Sigmoid colon (tissue), 4 donors: ENCODE data around the gene COX7A2L.

Experiments used
- EP300 ChIP-seq, 4 donors: sonication (generic); formaldehyde crosslinking; IDR thresholded peaks; one replicate each; pipeline ENCODE4 v1.6.1; 2017; ENCODE audit warnings: antibody characterized with exemption in 4 of 4
- POLR2A ChIP-seq, 2 donors: fragments of 450-650 bp; IDR thresholded peaks; one replicate each; pipeline ENCODE4 v1.6.1; 2016; ENCODE audit warnings: antibody characterized with exemption in 2 of 2, mild to moderate bottlenecking in 2 of 2, moderate library complexity in 2 of 2
- POLR2AphosphoS5 ChIP-seq, 4 donors: sonication (generic); formaldehyde crosslinking; IDR thresholded peaks; one replicate each; pipeline ENCODE4 v1.6.1; 2017; ENCODE audit warnings: antibody characterized with exemption in 4 of 4
- TF ChIP-seq, protein P1 (sequence below), 4 experiments: fragments of 450-650 bp in 3 of 4; fragments of 200-600 bp in 1 of 4; IDR thresholded peaks; one replicate each; pipeline ENCODE4 v1.5.1; 2016 to 2019; ENCODE audit warnings: antibody characterized with exemption in 4 of 4, mild to moderate bottlenecking in 3 of 4, moderate library complexity in 2 of 4

- TF ChIP-seq, protein P1, sequence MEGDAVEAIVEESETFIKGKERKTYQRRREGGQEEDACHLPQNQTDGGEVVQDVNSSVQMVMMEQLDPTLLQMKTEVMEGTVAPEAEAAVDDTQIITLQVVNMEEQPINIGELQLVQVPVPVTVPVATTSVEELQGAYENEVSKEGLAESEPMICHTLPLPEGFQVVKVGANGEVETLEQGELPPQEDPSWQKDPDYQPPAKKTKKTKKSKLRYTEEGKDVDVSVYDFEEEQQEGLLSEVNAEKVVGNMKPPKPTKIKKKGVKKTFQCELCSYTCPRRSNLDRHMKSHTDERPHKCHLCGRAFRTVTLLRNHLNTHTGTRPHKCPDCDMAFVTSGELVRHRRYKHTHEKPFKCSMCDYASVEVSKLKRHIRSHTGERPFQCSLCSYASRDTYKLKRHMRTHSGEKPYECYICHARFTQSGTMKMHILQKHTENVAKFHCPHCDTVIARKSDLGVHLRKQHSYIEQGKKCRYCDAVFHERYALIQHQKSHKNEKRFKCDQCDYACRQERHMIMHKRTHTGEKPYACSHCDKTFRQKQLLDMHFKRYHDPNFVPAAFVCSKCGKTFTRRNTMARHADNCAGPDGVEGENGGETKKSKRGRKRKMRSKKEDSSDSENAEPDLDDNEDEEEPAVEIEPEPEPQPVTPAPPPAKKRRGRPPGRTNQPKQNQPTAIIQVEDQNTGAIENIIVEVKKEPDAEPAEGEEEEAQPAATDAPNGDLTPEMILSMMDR (IDR thresholded peaks at IDR 0.05): no peak
- TF ChIP-seq POLR2A (IDR thresholded peaks at IDR 0.05) (no peak), EP300 (IDR thresholded peaks at IDR 0.05) (no peak), POLR2AphosphoS5 (IDR thresholded peaks at IDR 0.05) (no peak)
Measured at GRCh38 chr2:42332575-42332974, 28.4 kb downstream of the COX7A2L start.
